GM18861 (cell line): ENCODE data around the gene CXXC1.
"Not testable (repeated sequence)": the region's sequence is repeated elsewhere in the genome, so short reads cannot be mapped to it uniquely, and the experiment has no call there.

Experiments
- ATAC-seq: cut with Tn5 transposase; IDR thresholded peaks from one replicate; pipeline ENCODE4 v1.9.1; 2021; ENCODE audit not compliant: unreplicated experiment

The CXXC1 gene

GRCh38 chr18:50276452-50276851 lies 11.0 kb downstream of the CXXC1 start:
- ATAC-seq = no peak

- ATAC-seq = no peak
Measured at GRCh38 chr18:50275503-50276036, 11.9 kb downstream of the CXXC1 start.

- no peak for ATAC-seq
Measured at GRCh38 chr18:50274941-50275340, 12.6 kb downstream of the CXXC1 start.

- ATAC-seq = no peak
Measured at GRCh38 chr18:50274044-50274442, 13.4 kb downstream of the CXXC1 start.

GRCh38 chr18:50273203-50274043 lies 14.1 kb downstream of the CXXC1 start:
- ATAC-seq = no peak

- ATAC-seq = no peak
Measured at GRCh38 chr18:50272568-50272967, 14.9 kb downstream of the CXXC1 start.

GRCh38 chr18:50268022-50268747 lies 19.3 kb downstream of the CXXC1 start:
- peak; percentile 66 for ATAC-seq

- ATAC-seq = peak; percentile 59
Measured at GRCh38 chr18:50266248-50266704, 21.2 kb downstream of the CXXC1 start, which contains the start of gene CFAP53. Gene CFAP53 (minus strand): TSS chr18:50266495. CDS start chr18:50266404, 91 bp downstream.

- ATAC-seq = no peak
Measured at GRCh38 chr18:50262977-50263376, 24.5 kb downstream of the CXXC1 start.

GRCh38 chr18:50250935-50251334 lies 36.6 kb downstream of the CXXC1 start:
- no peak for ATAC-seq

GRCh38 chr18:50249576-50249975 lies 37.9 kb downstream of the CXXC1 start:
- ATAC-seq = no peak

GRCh38 chr18:50247561-50247960 lies 39.9 kb downstream of the CXXC1 start:
- no peak for ATAC-seq

GRCh38 chr18:50241768-50242167 lies 45.7 kb downstream of the CXXC1 start:
- ATAC-seq = not testable (repeated sequence)

- no peak for ATAC-seq
Measured at GRCh38 chr18:50240080-50240563, 47.4 kb downstream of the CXXC1 start.

- ATAC-seq = no peak
Measured at GRCh38 chr18:50232419-50232818, 55.1 kb downstream of the CXXC1 start.
